Measurements from ENCODE around the gene PLCG2.
"Not testable (repeated sequence)": the region's sequence is repeated elsewhere in the genome, so short reads cannot be mapped to it uniquely, and the experiment has no call there.

The PLCG2 gene

GRCh38 chr16:81945665-81946064 is 166.6 kb downstream of the PLCG2 start:
- DNase-seq: no peak

GRCh38 chr16:81946206-81946605 is 167.1 kb downstream of the PLCG2 start:
- DNase-seq: no peak

GRCh38 chr16:81951564-81951963 is 172.5 kb downstream of the PLCG2 start:
- DNase-seq: no peak

- DNase-seq: no peak
Observed at GRCh38 chr16:81956213-81956948, 177.3 kb downstream of the PLCG2 start.

- no peak for DNase-seq
Observed at GRCh38 chr16:81964808-81965207, 185.7 kb downstream of the PLCG2 start.

GRCh38 chr16:81967358-81967757 is 188.3 kb downstream of the PLCG2 start:
- DNase-seq: no peak

GRCh38 chr16:81971853-81972252 is 192.8 kb downstream of the PLCG2 start:
- DNase-seq: no peak

GRCh38 chr16:81973737-81974136 is 194.6 kb downstream of the PLCG2 start:
- no peak for DNase-seq

GRCh38 chr16:81975637-81976036 is 196.5 kb downstream of the PLCG2 start:
- no peak for DNase-seq

GRCh38 chr16:81977335-81977942 is 198.3 kb downstream of the PLCG2 start:
- not testable (repeated sequence) for DNase-seq

- DNase-seq: no peak
Observed at GRCh38 chr16:81987121-81987520, 208.0 kb downstream of the PLCG2 start.

GRCh38 chr16:81987706-81988105 is 208.6 kb downstream of the PLCG2 start:
- DNase-seq: no peak

- no peak for DNase-seq
Observed at GRCh38 chr16:81992859-81993258, 213.8 kb downstream of the PLCG2 start.

- DNase-seq: no peak
Observed at GRCh38 chr16:81994485-81994884, 215.4 kb downstream of the PLCG2 start.

- no peak for DNase-seq
Observed at GRCh38 chr16:81995651-81996050, 216.6 kb downstream of the PLCG2 start.

GRCh38 chr16:81996664-81997509 is 217.8 kb downstream of the PLCG2 start:
- no peak for DNase-seq

- no peak for DNase-seq
Observed at GRCh38 chr16:81997738-81998137, 218.6 kb downstream of the PLCG2 start.

GRCh38 chr16:82002831-82003230 is 223.7 kb downstream of the PLCG2 start:
- DNase-seq: no peak

GRCh38 chr16:82004601-82005000 is 225.5 kb downstream of the PLCG2 start:
- DNase-seq: no peak

- no peak for DNase-seq
Observed at GRCh38 chr16:82005027-82005830, 226.1 kb downstream of the PLCG2 start.

GRCh38 chr16:82006036-82006435 is 226.9 kb downstream of the PLCG2 start:
- DNase-seq: no peak

GRCh38 chr16:82007189-82007588 is 228.1 kb downstream of the PLCG2 start:
- no peak for DNase-seq

Measured in NCI-H1048 (cell line).